Stimulated activated CD8-positive, alpha-beta memory T cell treated with anti-CD3 and anti-CD28 coated beads, Interleukin-2, amount 100 ng/mL, for 48 hours (primary cell): Measurements from ENCODE around the gene ANKRD13B.
A peak's percentile ranks its signal among the peaks of the same experiment; 100 is the strongest.

ENCODE experiments used
- DNase-seq, 2 donors: peaks; one replicate each; pipeline ENCODE4 v3.0.0-alpha.2; 2020; ENCODE audit warnings: low read depth in 2 of 2

Gene ANKRD13B

GRCh38 chr17:29568331-29569244 is 24.3 kb upstream of the ANKRD13B start, which contains the start of gene TP53I13:
Gene TP53I13, plus strand, starts transcription at chr17:29568701. Its CDS starts 58 bp downstream, at chr17:29568759.
- DNase-seq: peak; percentile 82 to 91

GRCh38 chr17:29569245-29569950 is 23.5 kb upstream of the ANKRD13B start:
- DNase-seq: no peak

- DNase-seq: no peak
These were observed 22.4 kb upstream of the ANKRD13B start for GRCh38 chr17:29570521-29570920.

- no peak for DNase-seq
These were observed 21.4 kb upstream of the ANKRD13B start for GRCh38 chr17:29571486-29571882.

GRCh38 chr17:29571883-29572681 is 20.9 kb upstream of the ANKRD13B start:
- no peak for DNase-seq

- no peak for DNase-seq
These were observed 20.0 kb upstream of the ANKRD13B start for GRCh38 chr17:29572691-29573557.

GRCh38 chr17:29573558-29573869 is 19.4 kb upstream of the ANKRD13B start:
- DNase-seq: no peak

GRCh38 chr17:29573871-29574731 is 18.8 kb upstream of the ANKRD13B start:
- no peak for DNase-seq

GRCh38 chr17:29574732-29575510 is 18.0 kb upstream of the ANKRD13B start:
- DNase-seq: no peak

GRCh38 chr17:29575511-29576213 is 17.3 kb upstream of the ANKRD13B start:
- DNase-seq: no peak

GRCh38 chr17:29576214-29577000 is 16.5 kb upstream of the ANKRD13B start:
- no peak for DNase-seq

GRCh38 chr17:29577001-29577370 is 15.9 kb upstream of the ANKRD13B start:
- DNase-seq: no peak

GRCh38 chr17:29577385-29578211 is 15.3 kb upstream of the ANKRD13B start:
- DNase-seq: no peak

- DNase-seq: no peak
These were observed 14.1 kb upstream of the ANKRD13B start for GRCh38 chr17:29578626-29579485.

- peak; percentile 82 for DNase-seq
These were observed 12.8 kb upstream of the ANKRD13B start for GRCh38 chr17:29579866-29580771.
